T-helper 1 cell treated with Interleukin-12 subunit alpha and Interleukin-12 subunit beta and Interleukin-4 antibody, amounts not matched to agents 30 ng/mL and 1 ng/mL, for 36 hours (primary cell): Measurements from ENCODE around the gene LACRT. TPM values are rescaled to one million over a fixed set of nuclear protein-coding genes. Genes with fewer than 3 reads are reported as not detected.

Source experiments
- total RNA-seq: library from RNA; stranded (reverse); gene quantifications from 2 replicates; pipeline ENCODE4 v1.2.3, GENCODE V29; 2022

The LACRT gene
- total RNA-seq, 1 donor from 2014 or later = not detected

Other genes with a start within 250 kb of the LACRT start
- gene ITGA5, start 215.6 kb downstream of the LACRT start, total RNA-seq = 65.2 and 71.1 TPM in 2 replicates
- gene GTSF1, start 161.3 kb downstream of the LACRT start, total RNA-seq = 7.6 and 9.5 TPM in 2 replicates
- 167 and 171 TPM in 2 replicates for gene NCKAP1L, start 137.1 kb downstream of the LACRT start, total RNA-seq
- 24.3 and 24.5 TPM in 2 replicates for gene PDE1B, start 85.3 kb downstream of the LACRT start, total RNA-seq
- not detected in 2 replicates for gene PPP1R1A, start 46.2 kb downstream of the LACRT start, total RNA-seq
- not detected in 2 replicates for gene DCD, start 13.5 kb upstream of the LACRT start, total RNA-seq
- gene MUCL1, start 219.6 kb upstream of the LACRT start, total RNA-seq = not detected in 2 replicates